Hematopoietic multipotent progenitor cell treated with erythropoietin and hydrocortisone succinate and interleukin-3 and kit ligand, for 15 days (in vitro differentiated cells): ENCODE results near the gene LHFPL3.
"Not testable (repeated sequence)": the region's sequence is repeated elsewhere in the genome, so short reads cannot be mapped to it uniquely, and the experiment has no call there.

Source experiments
- DNase-seq: peaks from one replicate; pipeline ENCODE4 v3.0.0-alpha.2; 2015; ENCODE audit warnings: low spot score

Gene LHFPL3

GRCh38 chr7:104328296-104328969 lies at the start of gene LHFPL3:
TSS of gene LHFPL3 (plus strand) at chr7:104328603.
- no peak for DNase-seq

- not testable (repeated sequence) for DNase-seq
Measured at GRCh38 chr7:104281685-104282084, 46.7 kb upstream of the LHFPL3 start.

DNA sequence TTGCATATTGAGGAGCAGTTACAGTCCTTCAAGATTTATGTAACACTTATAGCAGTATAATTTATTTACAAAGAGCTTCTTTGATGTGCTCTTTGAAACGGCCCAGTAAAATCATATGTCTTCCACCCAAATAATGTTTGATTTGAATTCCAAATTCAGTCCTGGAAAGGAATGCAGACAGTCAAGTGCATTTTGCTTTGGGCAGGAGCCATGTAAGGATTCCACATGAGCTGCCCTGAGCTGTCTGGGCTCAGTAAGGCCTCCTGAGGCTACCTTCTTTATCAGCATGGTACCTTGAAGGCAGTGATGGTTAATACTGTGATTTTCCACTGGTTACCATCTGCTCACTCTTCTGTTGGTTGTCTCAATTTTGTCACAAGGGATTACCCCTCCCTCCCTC lies 41.6 kb upstream of the LHFPL3 start:
- DNase-seq = no peak

DNA sequence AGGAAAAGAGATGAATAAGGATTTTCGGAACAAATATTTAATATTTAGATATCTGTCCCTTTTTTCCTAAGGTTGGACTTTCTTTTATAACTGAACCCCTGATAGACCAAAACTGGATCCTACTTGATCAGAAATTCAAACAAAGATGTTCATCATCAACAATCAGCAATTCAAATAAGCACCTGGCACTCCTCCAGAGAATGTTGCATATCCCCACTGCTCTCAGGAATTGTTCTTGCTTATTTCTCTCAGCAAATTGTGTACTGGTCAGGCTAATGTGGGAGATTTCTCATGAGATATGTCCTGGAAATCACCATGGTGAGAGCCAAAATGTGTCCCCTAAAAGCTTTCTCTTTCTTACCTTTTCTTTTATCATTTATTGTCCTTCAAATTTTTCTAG lies 40.3 kb upstream of the LHFPL3 start:
- DNase-seq = no peak

- no peak for DNase-seq
Measured at GRCh38 chr7:104294291-104294690, 34.1 kb upstream of the LHFPL3 start.

GRCh38 chr7:104296266-104296665 lies 32.1 kb upstream of the LHFPL3 start:
- no peak for DNase-seq

- DNase-seq = no peak
Measured at GRCh38 chr7:104296900-104297299, 31.5 kb upstream of the LHFPL3 start.

GRCh38 chr7:104299323-104299722 lies 29.1 kb upstream of the LHFPL3 start:
- no peak for DNase-seq

DNA sequence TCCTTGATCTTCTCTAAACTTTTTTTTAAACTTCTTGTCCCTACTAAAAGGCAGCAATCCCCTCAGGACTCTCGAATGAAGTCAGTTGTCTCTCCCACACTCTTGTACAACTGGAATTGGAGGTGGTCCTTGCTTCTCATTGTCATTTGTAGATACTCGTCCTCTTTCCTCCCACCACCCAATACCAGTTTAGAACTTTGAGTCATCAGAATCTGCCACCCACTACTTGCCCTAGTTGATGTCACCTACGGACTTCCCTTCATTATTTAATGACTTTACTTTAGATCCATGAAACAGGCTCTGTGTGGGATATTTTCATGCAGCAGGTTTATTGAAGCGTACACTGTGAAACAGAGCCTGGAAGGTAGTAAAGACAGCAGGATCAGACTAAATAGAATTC lies 28.6 kb upstream of the LHFPL3 start:
- no peak for DNase-seq

DNA sequence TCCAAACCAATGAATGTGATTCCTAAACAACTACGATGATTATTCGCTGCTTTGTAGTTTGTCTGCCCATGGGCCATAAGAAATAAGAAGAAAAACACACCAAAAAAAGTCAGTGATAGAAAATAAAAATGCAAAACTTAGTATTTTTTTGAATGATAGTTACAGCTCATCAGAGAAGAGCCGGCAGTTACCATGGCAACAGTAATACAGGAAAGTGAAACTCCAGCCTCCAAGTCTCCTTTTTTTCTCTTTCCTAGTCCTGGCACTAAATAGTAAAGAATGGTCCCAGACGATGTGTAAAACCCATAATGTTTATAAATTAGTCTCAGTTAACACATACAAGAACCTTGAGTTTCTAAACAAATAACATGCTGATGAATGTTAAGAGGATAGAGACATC lies 21.6 kb upstream of the LHFPL3 start:
- no peak for DNase-seq

- DNase-seq = no peak
Measured at GRCh38 chr7:104317948-104318629, 10.3 kb upstream of the LHFPL3 start.

GRCh38 chr7:104327534-104327933 lies 869 bp upstream of the LHFPL3 start:
- no peak for DNase-seq

- DNase-seq = no peak
Measured at GRCh38 chr7:104327938-104328295, 486 bp upstream of the LHFPL3 start.

DNA sequence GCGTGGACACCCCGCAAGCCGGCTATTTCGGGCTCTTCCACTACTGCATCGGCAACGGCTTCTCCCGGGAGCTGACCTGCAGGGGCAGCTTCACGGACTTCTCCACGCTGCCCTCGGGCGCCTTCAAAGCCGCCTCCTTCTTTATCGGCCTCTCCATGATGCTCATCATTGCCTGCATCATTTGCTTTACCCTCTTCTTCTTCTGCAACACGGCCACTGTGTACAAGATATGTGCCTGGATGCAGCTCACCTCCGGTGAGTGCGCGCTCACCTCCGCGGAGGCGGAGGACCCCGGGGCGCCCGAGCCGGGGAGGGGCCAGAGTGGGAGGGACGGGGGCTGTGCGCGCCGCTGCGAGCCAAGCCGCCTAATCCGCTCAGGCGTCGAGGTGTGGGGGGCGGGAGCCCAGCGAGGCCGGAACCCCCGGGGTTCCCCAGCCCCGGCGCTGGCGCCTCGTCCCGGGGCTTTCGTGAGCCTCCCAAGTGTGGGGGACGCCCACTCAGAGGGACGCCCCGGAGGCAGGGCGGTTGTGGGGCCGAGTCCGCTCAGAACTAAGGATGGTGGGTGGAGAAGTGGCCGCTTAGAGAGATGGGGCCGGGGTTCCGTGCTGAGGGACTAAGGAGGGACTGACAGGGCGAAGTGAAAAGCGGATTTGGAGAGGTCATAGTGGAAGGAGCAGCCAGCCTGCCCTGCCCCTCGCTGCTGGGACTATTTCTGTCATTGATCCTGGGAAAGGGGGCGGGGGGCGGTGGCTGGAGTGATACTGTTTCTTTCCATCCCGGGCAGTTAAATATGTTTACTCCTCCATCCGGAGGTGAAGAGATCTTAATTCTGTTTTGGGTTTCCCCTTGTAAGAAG lies 795 bp downstream of the LHFPL3 start:
- DNase-seq = no peak

GRCh38 chr7:104341546-104341945 lies 13.1 kb downstream of the LHFPL3 start:
- no peak for DNase-seq

GRCh38 chr7:104352736-104353135 lies 24.3 kb downstream of the LHFPL3 start:
- DNase-seq = no peak

GRCh38 chr7:104357166-104357565 lies 28.8 kb downstream of the LHFPL3 start:
- DNase-seq = no peak

DNA sequence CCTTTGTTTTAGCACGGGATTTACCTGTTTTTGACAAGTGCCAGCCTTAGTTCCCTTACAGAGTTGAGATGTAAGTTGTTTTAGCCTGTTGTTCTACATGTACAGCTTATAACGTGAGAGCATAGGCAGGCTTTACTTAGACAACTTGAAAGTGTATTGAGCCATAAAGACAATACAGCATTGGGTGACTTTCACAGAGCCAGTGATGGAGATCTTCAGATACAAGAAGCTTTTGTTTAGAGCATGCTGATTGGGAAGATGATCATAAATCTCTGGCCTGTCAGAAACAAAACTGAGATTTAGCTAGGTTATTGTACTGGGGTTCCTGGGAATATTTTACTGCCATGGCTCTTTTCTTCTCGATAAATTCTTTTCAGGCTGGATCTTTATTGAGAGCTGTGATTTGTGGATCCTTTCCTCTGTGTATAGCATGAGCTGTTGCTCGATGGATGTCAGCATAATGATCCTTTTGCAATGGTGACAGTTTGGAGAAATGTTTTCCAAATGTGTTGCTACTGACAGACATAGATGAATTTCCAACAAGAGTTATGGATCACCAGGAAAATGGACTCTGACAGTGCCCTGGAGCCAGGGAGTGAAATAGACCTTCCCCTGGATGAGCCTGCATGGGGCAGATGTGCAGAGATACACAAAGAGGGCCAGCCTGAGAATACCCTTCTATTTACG lies 30.2 kb downstream of the LHFPL3 start:
- no peak for DNase-seq

DNA sequence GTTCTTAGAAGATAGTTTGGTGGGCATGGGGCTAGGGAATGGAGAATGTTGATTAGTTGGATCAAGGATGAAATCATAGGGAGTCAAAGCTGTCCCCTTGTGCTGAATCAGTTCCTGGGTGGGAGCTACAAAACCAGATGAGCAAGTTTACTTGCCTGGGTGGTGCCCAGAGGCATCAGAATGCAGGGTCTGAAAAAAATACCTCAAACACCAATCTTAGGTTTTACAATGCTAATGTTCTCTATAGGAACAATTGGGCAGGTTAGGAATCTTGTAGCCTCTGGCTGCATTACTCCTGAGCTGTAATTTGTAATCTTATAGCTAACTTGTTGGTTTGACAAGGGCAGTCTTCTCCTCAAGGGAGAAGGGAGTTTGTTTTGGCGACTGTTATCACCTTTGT lies 34.4 kb downstream of the LHFPL3 start:
- DNase-seq = no peak

GRCh38 chr7:104363355-104363754 lies 35.0 kb downstream of the LHFPL3 start:
- no peak for DNase-seq

- no peak for DNase-seq
Measured at GRCh38 chr7:104366390-104366789, 38.0 kb downstream of the LHFPL3 start.

DNA sequence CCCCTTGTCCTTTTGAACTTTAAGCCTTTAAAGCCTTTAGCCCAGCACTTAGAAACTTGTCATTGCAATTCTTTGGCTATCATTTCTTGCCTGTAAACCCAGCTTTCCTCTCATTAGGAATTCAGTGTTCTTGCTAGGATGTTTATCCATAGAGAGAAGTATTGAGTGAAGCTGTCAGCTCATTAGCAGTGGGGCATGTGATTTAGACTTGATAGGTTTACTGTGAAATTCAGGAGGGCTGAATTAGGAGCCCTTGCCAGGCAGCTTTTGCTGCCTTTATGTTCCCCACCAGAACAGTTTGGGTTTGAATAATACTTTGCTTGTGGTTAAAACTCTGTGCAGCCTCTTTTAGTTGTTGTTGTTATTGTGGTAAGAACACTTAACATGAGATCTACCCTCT lies 39.5 kb downstream of the LHFPL3 start:
- no peak for DNase-seq
